Measurements from ENCODE around the gene RACK1. TPM values are rescaled to one million over a fixed set of nuclear protein-coding genes. Genes with fewer than 3 reads are reported as not detected.

The RACK1 gene
- total RNA-seq, 4 donors from 2014 or later, result 1,252 to 1,898 (median 1,625) TPM

DNA sequence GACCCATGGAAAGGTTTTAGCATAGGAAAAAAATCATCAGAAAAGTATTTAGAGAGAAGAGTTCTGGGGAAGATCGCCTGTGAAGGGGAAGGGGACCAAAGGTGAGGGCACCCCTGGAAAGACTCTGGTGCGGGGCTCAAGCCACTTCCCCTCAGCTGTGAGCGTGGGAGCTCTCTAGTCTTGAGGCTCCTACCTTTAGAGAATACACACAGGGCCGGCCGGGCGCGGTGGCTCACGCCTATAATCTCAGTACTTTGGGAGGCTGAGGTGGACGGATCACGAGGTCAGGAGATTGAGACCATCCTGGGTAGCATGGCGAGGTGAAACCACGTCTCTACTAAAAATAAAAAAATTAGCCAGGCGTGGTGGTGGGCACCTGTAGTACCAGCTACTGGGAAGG is 13.7 kb downstream of the RACK1 start:
- no peak for DNase-seq (ENCODE audit: extremely low spot score)
- Histone ChIP-seq H3K27ac (replicated peaks in 1 of 4) (no peak overlapping the region), H3K4me3 (no peak overlapping the region), H3K4me1 (peaks cover under 1 to 10% (median 6%) of the 10 kb centered on the region in 4 donors), H3K9me3 (no peaks in the 10 kb centered on the region), H3K36me3 (peaks cover 16 to 63% (median 59%) of the 10 kb centered on the region in 4 donors), H3K27me3 (no peaks in the 10 kb centered on the region)
- intact Hi-C loops (cut with DNase I), result no loop called here
- no peak for TF ChIP-seq EP300 (IDR thresholded peaks at IDR 0.05)
- no peak for TF ChIP-seq POLR2AphosphoS5 (IDR thresholded peaks at IDR 0.05)
- TF ChIP-seq, protein P1, sequence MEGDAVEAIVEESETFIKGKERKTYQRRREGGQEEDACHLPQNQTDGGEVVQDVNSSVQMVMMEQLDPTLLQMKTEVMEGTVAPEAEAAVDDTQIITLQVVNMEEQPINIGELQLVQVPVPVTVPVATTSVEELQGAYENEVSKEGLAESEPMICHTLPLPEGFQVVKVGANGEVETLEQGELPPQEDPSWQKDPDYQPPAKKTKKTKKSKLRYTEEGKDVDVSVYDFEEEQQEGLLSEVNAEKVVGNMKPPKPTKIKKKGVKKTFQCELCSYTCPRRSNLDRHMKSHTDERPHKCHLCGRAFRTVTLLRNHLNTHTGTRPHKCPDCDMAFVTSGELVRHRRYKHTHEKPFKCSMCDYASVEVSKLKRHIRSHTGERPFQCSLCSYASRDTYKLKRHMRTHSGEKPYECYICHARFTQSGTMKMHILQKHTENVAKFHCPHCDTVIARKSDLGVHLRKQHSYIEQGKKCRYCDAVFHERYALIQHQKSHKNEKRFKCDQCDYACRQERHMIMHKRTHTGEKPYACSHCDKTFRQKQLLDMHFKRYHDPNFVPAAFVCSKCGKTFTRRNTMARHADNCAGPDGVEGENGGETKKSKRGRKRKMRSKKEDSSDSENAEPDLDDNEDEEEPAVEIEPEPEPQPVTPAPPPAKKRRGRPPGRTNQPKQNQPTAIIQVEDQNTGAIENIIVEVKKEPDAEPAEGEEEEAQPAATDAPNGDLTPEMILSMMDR (IDR thresholded peaks at IDR 0.05), result no peak
- TF ChIP-seq POLR2A (IDR thresholded peaks at IDR 0.05; ENCODE audit: low read depth), result no peak
- WGBS, result 91% methylated on average over 13 of the region's 13 CpGs

DNA sequence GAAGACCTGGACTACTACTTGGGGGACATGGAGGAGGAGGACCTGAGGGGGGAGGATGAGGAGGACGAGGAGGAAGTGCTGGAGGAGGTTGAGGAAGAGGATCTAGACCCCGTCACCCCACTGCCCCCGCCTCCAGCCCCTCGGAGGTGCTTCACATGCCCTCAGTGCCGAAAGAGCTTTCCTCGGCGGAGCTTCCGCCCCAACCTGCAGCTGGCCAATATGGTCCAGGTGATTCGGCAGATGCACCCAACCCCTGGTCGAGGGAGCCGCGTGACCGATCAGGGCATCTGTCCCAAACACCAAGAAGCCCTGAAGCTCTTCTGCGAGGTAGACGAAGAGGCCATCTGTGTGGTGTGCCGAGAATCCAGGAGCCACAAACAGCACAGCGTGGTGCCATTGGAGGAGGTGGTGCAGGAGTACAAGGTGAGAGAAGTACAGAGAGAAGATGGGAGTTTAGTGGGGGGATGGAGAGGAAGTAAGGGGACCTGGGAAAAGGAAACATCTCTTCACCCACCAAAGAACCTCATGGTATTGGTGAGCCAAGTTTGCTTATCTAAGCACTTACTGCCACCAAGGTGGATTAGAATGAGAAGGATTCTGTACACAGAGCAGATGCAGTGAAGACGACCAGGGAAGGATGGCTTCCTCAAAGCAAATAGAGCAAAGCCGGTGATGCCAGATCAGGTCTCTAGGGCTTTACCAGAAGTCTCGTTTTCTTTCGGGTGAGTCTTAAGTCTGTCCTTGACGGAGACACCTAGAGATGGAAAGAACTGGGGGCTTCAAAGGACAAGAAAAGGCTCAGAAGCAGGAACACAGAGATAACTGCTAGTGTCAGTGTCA is 19.1 kb downstream of the RACK1 start:
- 72% methylated on average over 22 of the region's 22 CpGs for WGBS
- intact Hi-C loops (cut with DNase I), result loop anchor here (2.0 to 5.0 kb wide), 2 partner anchors 18 to 38 kb away; partner anchors contain the start of genes RACK1 and TRIM52
- TF ChIP-seq EP300 (IDR thresholded peaks at IDR 0.05), result no peak
- no peak for TF ChIP-seq POLR2AphosphoS5 (IDR thresholded peaks at IDR 0.05)
- TF ChIP-seq POLR2A (IDR thresholded peaks at IDR 0.05; ENCODE audit: low read depth), result no peak
- TF ChIP-seq, protein P1 (IDR thresholded peaks at IDR 0.05), result no peak
- no peaks in the 10 kb centered on the region for H3K9me3 ChIP-seq
- H3K27me3 ChIP-seq, result no peaks in the 10 kb centered on the region
- DNase-seq (ENCODE audit: extremely low spot score), result no peak
- peaks cover 11 to 34% (median 30%) of the 10 kb centered on the region in 4 donors for H3K4me1 ChIP-seq
- H3K27ac ChIP-seq (replicated peaks in 1 of 4), result peak overlapping the region in 3 of 4 donors; percentile 92 to 95 (median 93)
- H3K4me3 ChIP-seq, result peak overlapping the region; percentile 72 to 83 (median 74)
- H3K36me3 ChIP-seq, result peaks cover 7 to 16% (median 14%) of the 10 kb centered on the region in 4 donors

DNA sequence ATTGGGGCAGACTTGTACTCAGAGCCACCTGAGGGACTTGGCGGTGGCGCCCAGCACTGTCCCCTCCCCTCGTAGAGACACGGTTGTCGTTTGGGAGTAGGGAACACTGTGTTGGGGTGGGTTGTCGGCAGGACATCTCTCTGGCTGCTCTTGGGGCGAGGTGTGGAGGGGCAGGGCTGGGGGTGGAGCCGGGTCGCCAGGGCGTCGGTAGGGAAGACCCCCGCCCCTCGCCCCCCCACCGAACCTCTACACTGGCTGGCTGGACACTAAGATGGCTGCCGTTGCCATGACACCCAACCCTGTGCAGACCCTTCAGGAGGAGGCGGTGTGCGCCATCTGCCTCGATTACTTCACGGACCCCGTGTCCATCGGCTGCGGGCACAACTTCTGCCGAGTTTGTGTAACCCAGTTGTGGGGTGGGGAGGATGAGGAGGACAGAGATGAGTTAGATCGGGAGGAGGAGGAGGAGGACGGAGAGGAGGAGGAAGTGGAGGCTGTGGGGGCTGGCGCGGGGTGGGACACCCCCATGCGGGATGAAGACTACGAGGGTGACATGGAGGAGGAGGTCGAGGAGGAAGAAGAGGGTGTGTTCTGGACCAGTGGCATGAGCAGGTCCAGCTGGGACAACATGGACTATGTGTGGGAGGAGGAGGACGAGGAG is 19.8 kb downstream of the RACK1 start:
- intact Hi-C loops (cut with DNase I), result loop anchor here (1.0 to 5.0 kb wide), 3 partner anchors 19 to 38 kb away; partner anchors contain the start of genes RACK1 and TRIM52
- Histone ChIP-seq H3K9me3 (no peaks in the 10 kb centered on the region), H3K36me3 (peaks cover 7 to 12% (median 11%) of the 10 kb centered on the region in 4 donors), H3K27ac (replicated peaks in 1 of 4) (peak overlapping the region; percentile 92 to 95 (median 94)), H3K27me3 (no peaks in the 10 kb centered on the region), H3K4me3 (peak overlapping the region; percentile 72 to 83 (median 74)), H3K4me1 (peaks cover 11 to 34% (median 30%) of the 10 kb centered on the region in 4 donors)
- 2% methylated on average over 17 of the region's 31 CpGs for WGBS
- no peak for TF ChIP-seq POLR2A (IDR thresholded peaks at IDR 0.05; ENCODE audit: low read depth)
- no peak for TF ChIP-seq EP300 (IDR thresholded peaks at IDR 0.05)
- TF ChIP-seq, protein P1 (IDR thresholded peaks at IDR 0.05), result no peak
- no peak for TF ChIP-seq POLR2AphosphoS5 (IDR thresholded peaks at IDR 0.05)
- DNase-seq (ENCODE audit: extremely low spot score), result no peak

DNA sequence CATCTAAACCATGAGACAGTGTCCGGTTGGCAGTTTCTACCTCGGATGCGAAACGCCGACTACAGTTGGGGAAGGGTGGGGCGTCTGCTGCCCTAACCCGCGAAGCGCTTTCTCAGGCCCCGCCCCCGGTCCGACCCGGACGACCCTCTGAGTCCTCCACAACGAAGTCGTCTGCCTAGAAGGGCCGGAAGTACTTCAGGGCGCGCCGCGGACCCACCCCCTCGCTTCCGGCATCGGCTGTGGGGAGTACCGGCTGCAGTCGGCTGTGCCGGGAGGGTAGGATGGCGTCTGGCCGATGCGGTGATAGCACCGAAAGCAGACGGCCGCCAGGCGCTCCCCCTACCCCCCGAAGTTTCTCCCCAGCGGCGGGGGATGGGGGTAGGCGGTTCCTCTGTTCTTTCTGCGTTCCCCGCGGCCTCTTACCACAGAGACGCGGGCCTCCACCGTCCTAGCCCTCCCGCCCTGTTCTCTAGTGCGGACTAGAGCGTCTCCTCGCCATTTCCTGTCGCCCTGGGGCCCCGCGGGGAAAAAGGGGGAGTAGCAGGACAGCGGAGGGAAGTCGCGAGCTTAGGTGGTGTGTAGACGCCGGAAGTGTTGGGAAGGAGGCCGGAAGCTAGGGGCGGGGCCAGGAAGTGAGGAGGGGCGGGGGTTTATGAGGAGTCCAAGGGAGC is 20.5 kb downstream of the RACK1 start, which contains the start of gene TRIM41:
TSS of gene TRIM41 (plus strand) at position 224 of the 671 bp plus-strand sequence. CDS start 719 bp downstream, outside the sequence.
- peak within 1 kb of the TSS; percentile 72 to 83 (median 74) for H3K4me3 ChIP-seq
- H3K9me3 ChIP-seq, result no peaks in the 10 kb centered on the region
- H3K27ac ChIP-seq (replicated peaks in 1 of 4), result peak within 1 kb of the TSS; percentile 92 to 95 (median 94)
- H3K4me1 ChIP-seq, result peaks cover 15 to 40% (median 36%) of the 10 kb centered on the region in 4 donors
- H3K36me3 ChIP-seq, result peaks cover 7 to 12% (median 11%) of the 10 kb centered on the region in 4 donors
- TF ChIP-seq, protein P1 (IDR thresholded peaks at IDR 0.05), result peak in 1 of 3 experiments; percentile 35
- no peak for TF ChIP-seq EP300 (IDR thresholded peaks at IDR 0.05)
- TF ChIP-seq POLR2A (IDR thresholded peaks at IDR 0.05; ENCODE audit: low read depth), result peak; percentile 95
- peak; percentile 89 to 98 for TF ChIP-seq POLR2AphosphoS5 (IDR thresholded peaks at IDR 0.05)
- intact Hi-C loops (cut with DNase I), result loop anchor here (1.0 to 5.0 kb wide), 2 partner anchors 24 to 39 kb away; partner anchors contain the start of gene TRIM52
- H3K27me3 ChIP-seq, result no peaks in the 10 kb centered on the region
- under 1% methylated on average over 20 of the region's 59 CpGs for WGBS
- peak; percentile 99 for DNase-seq (ENCODE audit: extremely low spot score)

All from esophagus muscularis mucosa (tissue), 4 donors.